GM18517 (cell line): Measurements from ENCODE around the gene MAP3K12.
"Not testable (repeated sequence)": the region's sequence is repeated elsewhere in the genome, so short reads cannot be mapped to it uniquely, and the experiment has no call there.

Experiments used
- ATAC-seq: cut with Tn5 transposase; IDR thresholded peaks from one replicate; pipeline ENCODE4 v1.9.1; 2021; ENCODE audit warnings: mild to moderate bottlenecking, moderate library complexity; ENCODE audit not compliant: unreplicated experiment

Gene MAP3K12

GRCh38 chr12:53444593-53445325 lies 54.5 kb downstream of the MAP3K12 start:
- ATAC-seq: not testable (repeated sequence)

GRCh38 chr12:53443955-53444354 lies 55.3 kb downstream of the MAP3K12 start:
- no peak for ATAC-seq

GRCh38 chr12:53441040-53441833 lies 58.0 kb downstream of the MAP3K12 start, which contains the start of gene PRR13:
TSS of gene PRR13 (plus strand) at chr12:53441734. CDS start at chr12:53442715, 981 bp downstream.
- ATAC-seq: peak; percentile 90

- ATAC-seq: not testable (repeated sequence)
These were observed 59.7 kb downstream of the MAP3K12 start for GRCh38 chr12:53439582-53439981.

- ATAC-seq: not testable (repeated sequence)
These were observed 63.9 kb downstream of the MAP3K12 start for GRCh38 chr12:53435326-53435725.

- no peak for ATAC-seq
These were observed 68.1 kb downstream of the MAP3K12 start for GRCh38 chr12:53431187-53431586.

- no peak for ATAC-seq
These were observed 69.1 kb downstream of the MAP3K12 start for GRCh38 chr12:53430116-53430515.
